DMS79 treated with DMSO at 0.1 percent for 48 hours (cell line): ENCODE results near the gene CDC14B.

Source experiments
- DNase-seq: peaks from one replicate; lab custom pipeline; 2025; lab: John Stamatoyannopoulos, UW

The CDC14B gene

GRCh38 chr9:96485280-96485679 lies 134.4 kb downstream of the CDC14B start:
- no peak for DNase-seq

- no peak for DNase-seq
These were observed 135.1 kb downstream of the CDC14B start for GRCh38 chr9:96484521-96484931.

GRCh38 chr9:96483733-96484390 lies 135.8 kb downstream of the CDC14B start:
- DNase-seq: no peak

GRCh38 chr9:96483197-96483596 lies 136.4 kb downstream of the CDC14B start:
- DNase-seq: no peak

GRCh38 chr9:96482476-96482875 lies 137.2 kb downstream of the CDC14B start:
- DNase-seq: no peak

- no peak for DNase-seq
These were observed 138.9 kb downstream of the CDC14B start for GRCh38 chr9:96480736-96481135.

GRCh38 chr9:96478829-96479371 lies 140.7 kb downstream of the CDC14B start:
- no peak for DNase-seq

- DNase-seq: no peak
These were observed 143.1 kb downstream of the CDC14B start for GRCh38 chr9:96476591-96476990.

GRCh38 chr9:96476013-96476412 lies 143.6 kb downstream of the CDC14B start:
- no peak for DNase-seq

- DNase-seq: no peak
These were observed 151.9 kb downstream of the CDC14B start for GRCh38 chr9:96467784-96468183.

- DNase-seq: no peak
These were observed 155.2 kb downstream of the CDC14B start for GRCh38 chr9:96464426-96464825.

- no peak for DNase-seq
These were observed 157.1 kb downstream of the CDC14B start for GRCh38 chr9:96462541-96462940.

GRCh38 chr9:96461336-96461735 lies 158.3 kb downstream of the CDC14B start:
- no peak for DNase-seq

- no peak for DNase-seq
These were observed 158.8 kb downstream of the CDC14B start for GRCh38 chr9:96460882-96461281.

- no peak for DNase-seq
These were observed 159.2 kb downstream of the CDC14B start for GRCh38 chr9:96460470-96460869.

GRCh38 chr9:96459268-96460007 lies 160.2 kb downstream of the CDC14B start:
- no peak for DNase-seq

GRCh38 chr9:96458226-96458625 lies 161.4 kb downstream of the CDC14B start:
- DNase-seq: no peak

GRCh38 chr9:96457266-96457665 lies 162.4 kb downstream of the CDC14B start:
- no peak for DNase-seq

GRCh38 chr9:96453625-96454024 lies 166.0 kb downstream of the CDC14B start:
- no peak for DNase-seq

- no peak for DNase-seq
These were observed 168.8 kb downstream of the CDC14B start for GRCh38 chr9:96450613-96451528.
